Smooth muscle cell (in vitro differentiated cells): Measurements from ENCODE around the gene MTCL3.

ENCODE experiments used
- DNase-seq: peaks from one replicate; lab custom pipeline; 2025; ENCODE audit not compliant: unreplicated experiment; lab: John Stamatoyannopoulos, UW
- H2AFZ ChIP-seq: fragments of 200-600 bp; sonication (generic); 2 replicates; pipeline ENCODE4 v1.6.0; 2016; ENCODE audit warnings: antibody characterized with exemption, low read depth, mild to moderate bottlenecking
- H3F3A ChIP-seq: fragments of 200-600 bp; sonication (generic); 2 replicates; pipeline ENCODE4 v1.6.0; 2017; ENCODE audit warnings: antibody characterized with exemption, low read depth
- H3K27ac ChIP-seq: fragments of 200-600 bp; sonication (generic); 2 replicates; pipeline ENCODE4 v1.5.1; 2016; ENCODE audit warnings: low read depth, mild to moderate bottlenecking
- H3K27me3 ChIP-seq: fragments of 200-600 bp; sonication (generic); 2 replicates; pipeline ENCODE4 v1.6.1; 2016; ENCODE audit warnings: low read depth, mild to moderate bottlenecking
- H3K36me3 ChIP-seq: fragments of 200-600 bp; sonication (generic); 2 replicates; pipeline ENCODE4 v1.5.1; 2016; ENCODE audit warnings: low read depth
- H3K4me1 ChIP-seq: fragments of 200-600 bp; sonication (generic); 2 replicates; pipeline ENCODE4 v1.5.1; 2016; ENCODE audit warnings: low read depth
- H3K4me2 ChIP-seq: fragments of 200-600 bp; sonication (generic); 2 replicates; pipeline ENCODE4 v1.6.0; 2016; ENCODE audit warnings: mild to moderate bottlenecking
- H3K4me3 ChIP-seq: fragments of 200-600 bp; sonication (generic); 2 replicates; pipeline ENCODE4 v1.5.1; 2016; ENCODE audit warnings: mild to moderate bottlenecking
- H3K79me2 ChIP-seq: fragments of 200-600 bp; sonication (generic); 2 replicates; pipeline ENCODE4 v1.6.0; 2016; ENCODE audit warnings: low read depth, mild to moderate bottlenecking
- H3K9ac ChIP-seq: fragments of 200-600 bp; sonication (generic); 2 replicates; pipeline ENCODE4 v1.6.0; 2016; ENCODE audit warnings: low read depth
- H3K9me3 ChIP-seq: fragments of 200-600 bp; sonication (generic); replicated peaks from 2 replicates; pipeline ENCODE4 v1.5.1; 2016; ENCODE audit warnings: low read depth
- H4K20me1 ChIP-seq: fragments of 200-600 bp; sonication (generic); 2 replicates; pipeline ENCODE4 v1.6.0; 2016; ENCODE audit warnings: low read depth
- CTCF ChIP-seq: fragments of 200-600 bp; sonication (generic); IDR thresholded peaks from 2 replicates; pipeline ENCODE4 v1.5.1; 2017; ENCODE audit warnings: borderline replicate concordance, mild to moderate bottlenecking, antibody characterized with exemption; ENCODE audit not compliant: insufficient read depth, poor library complexity, severe bottlenecking
- WGBS: methylation state at CpG from one replicate; pipeline ENCODE4 v1.1.7; 2016; ENCODE audit warnings: low lambda C conversion rate; 5-methylcytosine and 5-hydroxymethylcytosine counted together

MTCL3 gene

GRCh38 chr6:127446356-127446755, 72.8 kb downstream of the MTCL3 start:
- no peak for DNase-seq
- no peak overlapping the region for H3K4me3 ChIP-seq
- H4K20me1 ChIP-seq, result no peaks in the 10 kb centered on the region
- H3K9ac ChIP-seq, result no peak overlapping the region
- no peak for TF ChIP-seq CTCF
- WGBS, result 98% methylated on average over 7 of the region's 7 CpGs
- H3K36me3 ChIP-seq, result no peaks in the 10 kb centered on the region
- no peaks in the 10 kb centered on the region for H3K4me1 ChIP-seq
- H3K9me3 ChIP-seq, result no peaks in the 10 kb centered on the region
- no peak overlapping the region for H3K4me2 ChIP-seq
- H3K79me2 ChIP-seq, result no peaks in the 10 kb centered on the region
- H3F3A ChIP-seq, result no peaks in the 10 kb centered on the region
- H2AFZ ChIP-seq, result no peak overlapping the region
- H3K27me3 ChIP-seq, result no peaks in the 10 kb centered on the region
- H3K27ac ChIP-seq, result no peak overlapping the region

GRCh38 chr6:127441881-127442280, 77.3 kb downstream of the MTCL3 start:
- no peaks in the 10 kb centered on the region for H3K9me3 ChIP-seq
- DNase-seq, result no peak
- no peaks in the 10 kb centered on the region for H3K79me2 ChIP-seq
- H3K36me3 ChIP-seq, result no peaks in the 10 kb centered on the region
- no peak overlapping the region for H3K27ac ChIP-seq
- no peaks in the 10 kb centered on the region for H3K4me1 ChIP-seq
- H3F3A ChIP-seq, result no peaks in the 10 kb centered on the region
- H3K27me3 ChIP-seq, result no peaks in the 10 kb centered on the region
- H2AFZ ChIP-seq, result no peak overlapping the region
- no peaks in the 10 kb centered on the region for H4K20me1 ChIP-seq
- H3K4me2 ChIP-seq, result no peak overlapping the region
- H3K4me3 ChIP-seq, result no peak overlapping the region
- no peak overlapping the region for H3K9ac ChIP-seq
- 79% methylated on average over 1 of the region's 1 CpG for WGBS
- TF ChIP-seq CTCF, result no peak

GRCh38 chr6:127439718-127440117, 79.4 kb downstream of the MTCL3 start:
- H3K4me1 ChIP-seq, result no peaks in the 10 kb centered on the region
- WGBS, result 48% methylated on average over 2 of the region's 2 CpGs
- TF ChIP-seq CTCF, result no peak
- H2AFZ ChIP-seq, result no peak overlapping the region
- no peaks in the 10 kb centered on the region for H3K27me3 ChIP-seq
- H3K9me3 ChIP-seq, result no peaks in the 10 kb centered on the region
- no peaks in the 10 kb centered on the region for H3K36me3 ChIP-seq
- H3K79me2 ChIP-seq, result no peaks in the 10 kb centered on the region
- no peak overlapping the region for H3K4me2 ChIP-seq
- no peak overlapping the region for H3K4me3 ChIP-seq
- H3K9ac ChIP-seq, result no peak overlapping the region
- H3K27ac ChIP-seq, result no peak overlapping the region
- H3F3A ChIP-seq, result no peaks in the 10 kb centered on the region
- no peak for DNase-seq
- no peaks in the 10 kb centered on the region for H4K20me1 ChIP-seq

GRCh38 chr6:127436578-127437110, 82.5 kb downstream of the MTCL3 start:
- 93% methylated on average over 3 of the region's 3 CpGs for WGBS
- no peak overlapping the region for H3K27ac ChIP-seq
- no peak for TF ChIP-seq CTCF
- no peaks in the 10 kb centered on the region for H3F3A ChIP-seq
- H3K4me3 ChIP-seq, result no peak overlapping the region
- H4K20me1 ChIP-seq, result no peaks in the 10 kb centered on the region
- no peaks in the 10 kb centered on the region for H3K4me1 ChIP-seq
- no peak overlapping the region for H2AFZ ChIP-seq
- no peaks in the 10 kb centered on the region for H3K36me3 ChIP-seq
- no peaks in the 10 kb centered on the region for H3K9me3 ChIP-seq
- H3K27me3 ChIP-seq, result no peaks in the 10 kb centered on the region
- no peaks in the 10 kb centered on the region for H3K79me2 ChIP-seq
- no peak overlapping the region for H3K4me2 ChIP-seq
- DNase-seq, result no peak
- no peak overlapping the region for H3K9ac ChIP-seq
